Endometrial microvascular endothelial cells (primary cell): ENCODE measurements around the gene VASN. TPM values are rescaled to one million over a fixed set of nuclear protein-coding genes. Genes with fewer than 3 reads are reported as not detected.

Experiments used
- in situ Hi-C: cut with HindIII; loops from 2 replicates; pipeline ENCODE4 v1.10.0; 2017; ENCODE audit warnings: low sequenced_read_pairs, low pct_unique_long_range_greater_than_20kb; ENCODE audit errors: inconsistent ontology term
- total RNA-seq: library from RNA; depleted of rRNA; stranded (reverse); fragments of >200 nt; gene quantifications from one replicate; pipeline ENCODE4 v1.2.3, GENCODE V29; 2015; ENCODE audit errors: inconsistent ontology term

Gene VASN
- total RNA-seq, 1 donor from 2014 or later: 0.09 TPM

DNA sequence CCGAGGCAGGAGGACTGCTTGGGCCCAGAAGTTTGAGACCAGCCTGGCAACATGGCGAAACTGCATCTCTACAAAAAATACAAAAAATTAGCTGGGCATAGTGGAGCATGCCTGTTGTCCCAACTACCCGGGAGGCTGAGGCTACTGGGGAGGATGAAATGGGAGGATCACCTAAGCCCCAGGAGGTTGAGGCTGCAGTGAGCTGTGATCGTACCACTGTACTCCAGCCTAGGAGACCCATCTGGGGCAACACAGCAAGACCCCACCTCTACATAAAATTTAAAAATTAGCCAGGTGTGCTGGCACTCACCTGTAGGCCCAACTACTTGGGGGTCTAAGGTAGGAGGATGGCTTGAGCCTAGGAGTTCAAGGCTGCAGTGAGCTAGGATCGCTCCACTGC lies 22.3 kb upstream of the VASN start:
- in situ Hi-C loops: loop anchor here (10.0 kb wide), 1 partner anchor 55 kb away; no protein-coding TSS in a partner anchor

DNA sequence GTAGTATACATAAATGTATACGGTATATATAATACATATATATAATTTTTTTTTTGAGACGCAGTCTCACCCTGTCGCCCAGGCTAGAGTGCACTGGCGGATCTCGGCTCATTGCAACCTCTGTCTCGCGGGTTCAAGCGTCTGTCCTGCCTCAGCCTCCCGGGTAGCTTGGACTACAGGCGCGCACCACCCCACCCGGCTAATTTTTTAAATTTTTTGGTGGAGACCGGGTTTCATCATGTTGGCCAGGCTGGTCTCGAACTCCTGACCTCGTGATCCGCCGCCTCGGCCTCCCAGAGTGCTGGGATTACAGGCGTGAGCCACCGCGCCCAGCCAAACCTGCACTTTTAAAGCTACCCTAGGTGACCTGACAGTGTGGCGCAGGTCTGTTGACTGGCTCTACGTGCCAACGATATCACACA lies 21.3 kb upstream of the VASN start:
- in situ Hi-C loops: no loop called here

GRCh38 chr16:4350787-4351659 lies 20.6 kb upstream of the VASN start, which contains the start of gene PAM16:
Gene PAM16, minus strand, starts transcription at chr16:4351321. Its CDS starts 87 bp downstream, at chr16:4351234.
- in situ Hi-C loops: no loop called here

- in situ Hi-C loops: no loop called here
These were observed 19.8 kb upstream of the VASN start for GRCh38 chr16:4351880-4352279.

DNA sequence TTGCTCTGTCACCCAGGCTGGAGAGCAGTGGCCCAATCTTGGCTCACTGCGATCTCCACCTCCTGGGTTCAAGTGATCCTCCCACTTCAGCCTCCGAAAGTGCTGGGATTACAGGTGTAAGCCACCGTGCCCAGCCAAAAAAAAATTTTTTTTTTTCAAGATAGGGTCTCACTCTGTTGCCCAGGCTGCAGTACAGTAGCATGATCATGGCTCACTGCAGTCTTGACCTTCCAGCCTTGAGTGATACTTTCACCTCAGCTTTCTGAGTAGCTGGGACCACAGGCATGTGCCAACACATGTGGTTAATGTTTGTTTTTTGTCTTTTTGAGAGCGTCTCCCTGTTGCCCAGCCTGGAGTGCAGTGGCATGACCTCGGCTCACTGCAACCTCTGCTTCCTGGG lies 18.8 kb upstream of the VASN start:
- in situ Hi-C loops: no loop called here

GRCh38 chr16:4353675-4354074 lies 18.0 kb upstream of the VASN start:
- in situ Hi-C loops: no loop called here

- in situ Hi-C loops: no loop called here
These were observed 16.9 kb upstream of the VASN start for GRCh38 chr16:4354512-4355409.

- in situ Hi-C loops: no loop called here
These were observed 14.8 kb upstream of the VASN start for GRCh38 chr16:4356820-4357219.

DNA sequence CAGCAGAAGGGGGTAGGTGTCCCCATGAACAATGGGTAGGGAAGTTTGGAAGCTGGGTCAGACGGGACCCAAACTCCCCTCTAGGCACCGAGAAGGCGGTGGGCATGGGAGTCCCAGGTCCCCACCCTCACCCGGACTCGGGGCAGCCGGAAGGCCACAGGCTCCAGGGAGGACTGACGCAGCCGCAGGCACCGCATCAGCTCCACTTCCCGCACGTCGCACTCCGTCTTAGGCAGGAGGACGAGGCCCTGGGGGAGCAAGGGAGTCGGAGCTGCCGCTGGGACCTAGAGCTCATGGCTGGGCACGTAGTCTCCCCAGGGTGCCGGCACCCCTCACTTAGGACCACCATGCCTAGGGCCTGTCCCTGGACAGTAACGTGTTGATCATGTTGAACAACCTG lies 13.4 kb upstream of the VASN start:
- in situ Hi-C loops: no loop called here

DNA sequence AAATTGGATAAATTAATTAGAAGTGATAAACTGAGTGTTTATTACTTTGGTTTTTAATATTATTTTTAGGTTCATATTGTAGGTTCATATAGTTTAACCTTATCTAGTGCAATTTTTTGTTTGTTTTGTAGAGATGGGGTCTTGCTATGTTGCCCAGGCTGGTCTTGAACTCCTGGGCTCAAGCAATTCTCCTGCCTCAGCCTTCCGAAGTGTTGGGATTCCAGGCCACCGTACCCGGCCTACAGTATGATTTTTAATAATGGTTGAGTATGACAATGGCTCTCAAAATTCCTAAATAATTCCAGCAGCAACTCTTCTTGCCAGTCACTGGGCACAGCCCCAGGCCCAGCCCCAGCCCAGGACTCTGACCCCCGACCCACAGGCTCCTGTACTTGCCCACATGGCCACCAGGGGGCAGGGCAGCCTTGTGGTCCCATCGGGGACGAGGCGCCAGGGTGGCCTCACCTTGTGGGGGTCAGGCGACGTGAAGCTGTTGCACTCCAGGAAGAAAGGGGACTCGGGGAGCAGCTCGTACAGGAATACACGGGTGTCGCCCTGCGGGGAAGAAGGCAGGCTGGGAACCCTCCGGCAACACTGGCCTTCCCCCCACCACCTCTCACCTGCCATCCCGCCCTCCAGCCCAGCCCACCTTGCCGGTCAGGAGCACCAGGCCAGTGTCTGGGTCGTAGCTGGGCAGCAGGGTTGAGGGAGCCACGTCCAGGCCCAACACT lies 12.7 kb upstream of the VASN start:
- in situ Hi-C loops: no loop called here

DNA sequence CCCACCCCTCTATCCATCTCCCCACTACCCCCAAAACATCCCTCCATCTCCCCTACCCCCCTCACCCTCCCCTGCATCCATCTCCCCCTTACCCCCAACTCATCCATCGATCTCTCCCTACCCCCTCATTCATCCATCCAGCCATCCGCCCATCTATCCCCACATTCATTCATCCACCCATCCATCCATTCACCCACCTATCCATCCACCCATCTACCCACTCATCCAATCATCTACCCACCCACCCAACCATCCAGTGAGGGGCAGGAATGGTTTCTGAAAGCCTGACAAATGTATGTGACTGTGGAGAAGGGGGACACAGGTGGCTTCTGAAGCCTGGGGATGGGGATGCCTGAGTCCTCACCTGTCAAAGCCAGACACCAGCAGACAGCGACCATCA lies 11.7 kb upstream of the VASN start:
- in situ Hi-C loops: no loop called here

- in situ Hi-C loops: no loop called here
These were observed 11.1 kb upstream of the VASN start for GRCh38 chr16:4360538-4361021.

- in situ Hi-C loops: no loop called here
These were observed 10.4 kb upstream of the VASN start for GRCh38 chr16:4361033-4361943.

DNA sequence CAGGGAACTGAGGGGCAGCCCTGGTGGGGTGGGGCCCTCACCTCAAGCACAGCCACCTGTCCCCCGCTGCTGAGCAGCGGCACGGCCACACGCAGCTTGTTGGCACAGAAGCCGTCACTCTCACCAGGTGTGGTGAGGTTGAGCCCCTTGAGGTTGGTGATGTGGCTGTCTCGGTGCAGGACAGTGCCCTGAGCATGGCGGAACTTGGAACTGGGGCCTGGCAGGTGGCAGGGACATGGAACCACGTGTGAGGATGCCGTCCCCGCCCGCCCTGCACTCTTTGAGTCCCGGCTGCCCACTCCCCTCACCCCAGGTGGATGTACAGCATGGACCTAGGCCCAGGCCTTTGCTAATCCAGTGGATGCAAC lies 9.7 kb upstream of the VASN start:
- in situ Hi-C loops: no loop called here

DNA sequence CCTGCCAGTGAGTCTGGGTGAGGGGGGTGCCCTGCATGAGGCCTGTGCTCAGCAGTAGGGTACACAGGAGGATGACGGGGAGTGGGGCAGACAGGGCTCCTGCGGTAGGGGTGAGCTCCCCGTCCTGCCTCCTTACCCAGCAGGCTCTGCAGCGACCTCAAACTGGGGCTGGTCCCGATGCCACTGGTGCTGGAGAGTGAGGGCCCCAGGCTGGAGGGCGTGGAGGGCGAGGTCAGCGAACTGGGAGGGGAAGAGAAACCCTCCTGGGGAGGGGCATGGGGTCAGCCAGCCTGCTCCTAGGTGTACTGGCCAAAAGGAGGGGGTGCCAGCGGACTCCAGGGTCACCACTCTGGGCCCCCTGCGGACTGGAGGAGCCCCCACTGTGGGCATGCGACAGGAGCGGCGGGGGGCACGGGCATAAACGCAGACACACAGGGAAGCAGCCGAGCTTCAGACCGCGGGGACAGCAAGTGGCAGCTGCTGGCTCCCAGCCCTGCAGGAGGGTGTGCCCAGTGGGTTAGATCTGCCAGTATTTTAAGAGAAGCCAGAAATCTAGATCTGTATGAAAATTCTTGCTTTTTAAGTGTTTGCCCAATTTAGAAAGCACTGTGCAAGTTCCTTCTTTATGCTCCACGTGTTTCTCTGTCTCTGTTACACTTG lies 9.0 kb upstream of the VASN start:
- in situ Hi-C loops: no loop called here

GRCh38 chr16:4364196-4365013 lies 7.2 kb upstream of the VASN start:
- in situ Hi-C loops: no loop called here

- in situ Hi-C loops: no loop called here
These were observed 6.6 kb upstream of the VASN start for GRCh38 chr16:4365014-4365406.
